ENCODE results near the gene SMIM32.

DNA sequence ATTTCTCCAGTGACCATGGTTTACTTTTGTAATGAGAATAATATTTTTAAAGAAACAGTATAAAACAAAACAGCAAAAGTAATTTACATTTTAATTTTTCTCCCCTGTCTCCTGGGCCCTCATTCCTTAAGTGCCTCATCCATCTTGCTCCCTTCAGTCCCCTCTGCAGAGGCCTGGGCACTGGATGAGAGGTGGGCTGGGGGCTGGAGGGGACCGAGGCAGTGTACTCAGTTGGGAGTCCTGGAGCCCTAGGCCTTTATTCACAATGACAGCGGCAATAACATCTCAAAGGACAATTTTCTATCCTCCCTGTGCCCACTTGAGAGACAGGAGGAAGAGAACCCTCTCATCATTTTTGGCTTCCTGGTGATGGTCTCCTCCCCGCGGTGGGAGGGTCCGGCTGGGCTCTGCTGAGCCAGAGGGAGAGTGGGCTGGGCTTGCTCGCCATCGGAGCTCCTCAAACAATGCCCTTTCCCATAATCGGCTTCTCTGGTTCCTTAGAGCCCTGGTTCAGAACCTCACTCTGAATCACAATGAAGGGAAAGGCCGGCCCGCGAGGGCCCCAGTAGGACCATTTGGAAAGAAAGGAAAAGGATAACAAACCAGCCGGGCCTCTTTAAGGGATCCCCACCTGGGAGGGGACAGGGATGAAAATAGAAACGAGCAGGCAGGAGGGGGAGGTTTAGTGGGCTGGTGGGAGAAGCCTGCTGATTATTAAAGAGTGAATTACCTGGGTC lies 9.7 kb upstream of the SMIM32 start:
- TF ChIP-seq, protein P1, sequence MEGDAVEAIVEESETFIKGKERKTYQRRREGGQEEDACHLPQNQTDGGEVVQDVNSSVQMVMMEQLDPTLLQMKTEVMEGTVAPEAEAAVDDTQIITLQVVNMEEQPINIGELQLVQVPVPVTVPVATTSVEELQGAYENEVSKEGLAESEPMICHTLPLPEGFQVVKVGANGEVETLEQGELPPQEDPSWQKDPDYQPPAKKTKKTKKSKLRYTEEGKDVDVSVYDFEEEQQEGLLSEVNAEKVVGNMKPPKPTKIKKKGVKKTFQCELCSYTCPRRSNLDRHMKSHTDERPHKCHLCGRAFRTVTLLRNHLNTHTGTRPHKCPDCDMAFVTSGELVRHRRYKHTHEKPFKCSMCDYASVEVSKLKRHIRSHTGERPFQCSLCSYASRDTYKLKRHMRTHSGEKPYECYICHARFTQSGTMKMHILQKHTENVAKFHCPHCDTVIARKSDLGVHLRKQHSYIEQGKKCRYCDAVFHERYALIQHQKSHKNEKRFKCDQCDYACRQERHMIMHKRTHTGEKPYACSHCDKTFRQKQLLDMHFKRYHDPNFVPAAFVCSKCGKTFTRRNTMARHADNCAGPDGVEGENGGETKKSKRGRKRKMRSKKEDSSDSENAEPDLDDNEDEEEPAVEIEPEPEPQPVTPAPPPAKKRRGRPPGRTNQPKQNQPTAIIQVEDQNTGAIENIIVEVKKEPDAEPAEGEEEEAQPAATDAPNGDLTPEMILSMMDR (conservative IDR thresholded peaks at IDR 0.05; ENCODE audit: low read length), result no peak
- no peak for TF ChIP-seq EZH2phosphoT487 (IDR thresholded peaks at IDR 0.05; ENCODE audit: borderline replicate concordance, low read depth, low read length)

All from OCI-LY7 (cell line).